HUES6 (cell line): ENCODE measurements around the gene ADAMTS7.
"Not testable (repeated sequence)": the region's sequence is repeated elsewhere in the genome, so short reads cannot be mapped to it uniquely, and the experiment has no call there.

Experiments used
- H3K27ac ChIP-seq: 2 replicates; pipeline ENCODE4 v1.7.0; 2013; ENCODE audit warnings: low read depth, mild to moderate bottlenecking, low read length, inconsistent platforms
- H3K27me3 ChIP-seq: 2 replicates; pipeline ENCODE4 v1.6.1; 2013; ENCODE audit warnings: low read length; ENCODE audit not compliant: control insufficient read depth, insufficient read depth
- H3K36me3 ChIP-seq: 2 replicates; pipeline ENCODE4 v1.6.1; 2013; ENCODE audit warnings: low read length; ENCODE audit not compliant: control insufficient read depth, insufficient read depth
- H3K4me1 ChIP-seq: 2 replicates; pipeline ENCODE4 v1.6.1; 2013; ENCODE audit warnings: low read length; ENCODE audit not compliant: control insufficient read depth, insufficient read depth
- H3K4me3 ChIP-seq: 2 replicates; pipeline ENCODE4 v1.5.1; 2013; ENCODE audit warnings: low read depth, low read length
- H3K9ac ChIP-seq: one replicate; pipeline ENCODE4 v1.6.1; 2013; ENCODE audit warnings: mild to moderate bottlenecking, low read length
- H3K9me3 ChIP-seq: 2 replicates; pipeline ENCODE4 v1.6.1; 2013; ENCODE audit warnings: low read depth, low read length; ENCODE audit not compliant: control insufficient read depth, insufficient read depth

ADAMTS7 gene

DNA sequence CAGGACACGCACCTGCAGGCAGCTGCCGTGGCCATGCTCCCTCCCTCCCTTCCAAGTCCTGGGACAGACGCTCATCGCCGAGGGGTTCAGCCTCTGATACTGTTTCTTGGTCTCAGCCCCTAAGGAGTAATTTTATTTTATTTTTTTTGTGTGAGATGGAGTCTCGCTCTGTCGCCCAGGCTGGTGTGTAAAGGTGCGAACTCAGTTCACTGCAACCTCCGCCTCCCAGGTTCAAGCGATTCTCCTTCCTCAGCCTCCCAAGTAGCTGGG, 53.7 kb downstream of the ADAMTS7 start:
- Histone ChIP-seq H3K27me3 (no peaks in the 10 kb centered on the region), H3K4me1 (no peaks in the 10 kb centered on the region; the same call in 1 of the 2 replicates), H3K36me3 (no peaks in the 10 kb centered on the region), H3K9ac (no peak overlapping the region), H3K27ac (no peak overlapping the region), H3K9me3 (no peaks in the 10 kb centered on the region), H3K4me3 (no peak overlapping the region)

DNA sequence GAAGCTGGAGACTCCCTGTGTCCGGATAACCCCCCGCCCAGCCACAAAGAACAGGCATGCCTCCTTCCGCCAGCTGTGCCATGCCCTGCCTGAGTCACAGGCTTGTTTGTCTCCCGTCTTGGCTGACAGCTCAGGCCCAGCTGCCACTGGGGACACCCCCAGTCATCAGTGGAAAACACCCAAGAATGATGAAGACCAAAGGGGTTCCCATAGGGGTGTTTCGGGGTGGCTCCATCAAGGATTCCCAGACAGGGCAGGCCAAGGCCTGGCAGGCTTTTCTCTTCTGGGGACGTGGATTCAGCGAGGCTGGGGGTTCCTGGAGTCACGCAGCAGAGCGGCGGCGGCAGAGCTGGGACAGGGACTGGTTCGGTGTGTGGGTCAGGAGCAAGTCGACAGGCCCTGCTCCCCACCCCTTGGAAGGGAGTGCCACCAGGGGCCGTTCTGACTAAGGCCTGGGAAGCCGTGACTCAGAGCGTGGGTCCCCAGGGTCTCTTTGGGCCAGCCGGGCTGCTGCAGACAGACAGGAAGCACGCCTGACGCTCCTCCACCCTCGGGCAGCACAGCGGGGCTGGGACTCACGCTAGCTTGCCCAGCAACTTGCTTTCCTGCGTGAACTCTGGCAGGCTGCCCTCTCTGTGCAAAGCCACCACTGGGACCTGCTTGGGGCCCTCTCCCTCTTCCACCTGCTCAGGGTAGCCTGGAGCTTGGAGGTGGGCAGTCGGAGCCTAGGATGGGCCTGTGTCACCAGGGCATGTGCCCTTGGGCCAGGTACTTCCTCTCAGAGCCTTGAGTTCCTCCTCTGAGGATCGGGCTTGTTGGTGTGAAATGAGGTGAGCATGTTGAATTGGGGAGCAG, 54.3 kb downstream of the ADAMTS7 start:
- H3K4me3 ChIP-seq, H3K9ac ChIP-seq, H3K36me3 ChIP-seq, H3K4me1 ChIP-seq, H3K27ac ChIP-seq, H3K9me3 ChIP-seq, H3K27me3 ChIP-seq: not testable (repeated sequence)

- H3K4me1 ChIP-seq, H3K9me3 ChIP-seq, H3K27ac ChIP-seq, H3K9ac ChIP-seq, H3K4me3 ChIP-seq, H3K27me3 ChIP-seq, H3K36me3 ChIP-seq: not testable (repeated sequence)
These were observed 55.2 kb downstream of the ADAMTS7 start for GRCh38 chr15:78755900-78756591.

DNA sequence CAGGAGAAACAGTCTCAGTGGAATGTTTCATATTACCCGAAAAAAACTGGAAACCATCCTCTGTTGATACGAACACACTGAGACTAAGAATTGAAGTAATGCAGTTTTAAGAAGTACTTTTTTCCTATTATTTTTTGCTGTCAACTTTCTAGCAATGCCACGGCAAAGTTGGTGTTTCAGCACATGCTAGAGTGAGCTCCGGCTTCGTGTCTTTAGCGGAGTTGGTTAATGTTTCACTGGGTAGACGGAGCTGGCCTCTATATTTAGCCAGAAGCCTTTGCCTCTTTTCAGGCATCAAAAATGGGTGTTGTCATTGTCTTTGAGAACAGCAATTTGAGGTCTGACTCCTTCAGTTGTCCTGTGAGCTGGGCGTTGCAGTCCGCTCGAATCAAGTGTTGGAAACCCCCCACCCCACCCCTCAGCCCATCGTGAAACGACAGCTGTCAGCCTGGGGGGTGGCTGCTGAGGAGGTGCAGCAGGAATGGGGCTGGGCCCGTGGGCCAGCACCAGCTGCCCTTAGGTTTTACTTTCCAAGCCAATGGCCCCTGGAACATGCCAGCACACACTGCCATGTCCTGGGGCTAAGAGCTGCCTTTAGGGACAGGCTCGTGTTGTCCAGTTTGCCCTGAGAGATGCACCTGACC, 56.5 kb downstream of the ADAMTS7 start:
- H3K27ac ChIP-seq, H3K36me3 ChIP-seq, H3K9me3 ChIP-seq, H3K9ac ChIP-seq, H3K4me3 ChIP-seq, H3K4me1 ChIP-seq: not testable (repeated sequence)
- peaks cover 11% of the 10 kb centered on the region for H3K27me3 ChIP-seq

DNA sequence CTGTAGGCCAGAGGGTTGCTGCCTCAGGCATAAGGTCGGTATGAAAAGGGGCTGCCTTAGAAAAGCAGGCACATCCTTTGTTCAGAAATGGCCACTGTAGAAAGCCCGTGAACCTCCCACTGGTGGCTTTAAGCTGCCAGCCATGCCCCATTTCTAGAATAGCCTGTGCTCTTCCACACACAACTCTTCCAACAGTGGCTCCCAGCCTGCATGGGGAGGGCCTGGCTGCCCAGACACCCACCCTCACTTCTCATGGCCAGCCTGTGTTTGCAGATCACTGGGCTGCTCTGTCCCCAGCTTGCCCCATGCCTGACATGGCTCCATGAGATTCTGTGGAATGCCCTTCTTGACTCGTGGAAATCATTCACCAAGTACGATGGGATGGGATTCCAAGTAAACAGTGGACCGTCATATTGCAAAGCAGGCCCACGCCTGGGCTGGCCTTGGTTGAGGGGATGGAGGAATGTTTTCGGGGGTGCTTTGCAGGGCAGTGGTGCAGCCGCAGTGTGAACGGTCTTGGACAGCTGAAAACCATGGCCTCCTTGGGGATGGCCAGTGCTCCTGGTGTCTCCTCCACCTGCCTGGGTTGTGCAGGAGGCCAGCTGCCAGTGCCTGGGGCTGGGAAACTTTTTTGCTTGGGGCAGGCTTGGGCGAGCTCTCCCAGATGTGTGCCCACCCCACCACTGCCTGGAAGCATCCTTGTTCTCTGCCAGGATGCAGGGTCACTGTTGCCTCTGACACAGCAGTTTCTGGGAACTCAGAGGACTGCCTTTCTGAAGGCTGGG, 57.3 kb downstream of the ADAMTS7 start:
- H3K36me3 ChIP-seq, H3K4me3 ChIP-seq, H3K27ac ChIP-seq, H3K9me3 ChIP-seq, H3K4me1 ChIP-seq, H3K9ac ChIP-seq: not testable (repeated sequence)
- peaks cover 12% of the 10 kb centered on the region for H3K27me3 ChIP-seq

GRCh38 chr15:78753359-78753659, 58.0 kb downstream of the ADAMTS7 start:
- not testable (repeated sequence) for H3K9ac ChIP-seq
- peaks cover 12% of the 10 kb centered on the region for H3K27me3 ChIP-seq

DNA sequence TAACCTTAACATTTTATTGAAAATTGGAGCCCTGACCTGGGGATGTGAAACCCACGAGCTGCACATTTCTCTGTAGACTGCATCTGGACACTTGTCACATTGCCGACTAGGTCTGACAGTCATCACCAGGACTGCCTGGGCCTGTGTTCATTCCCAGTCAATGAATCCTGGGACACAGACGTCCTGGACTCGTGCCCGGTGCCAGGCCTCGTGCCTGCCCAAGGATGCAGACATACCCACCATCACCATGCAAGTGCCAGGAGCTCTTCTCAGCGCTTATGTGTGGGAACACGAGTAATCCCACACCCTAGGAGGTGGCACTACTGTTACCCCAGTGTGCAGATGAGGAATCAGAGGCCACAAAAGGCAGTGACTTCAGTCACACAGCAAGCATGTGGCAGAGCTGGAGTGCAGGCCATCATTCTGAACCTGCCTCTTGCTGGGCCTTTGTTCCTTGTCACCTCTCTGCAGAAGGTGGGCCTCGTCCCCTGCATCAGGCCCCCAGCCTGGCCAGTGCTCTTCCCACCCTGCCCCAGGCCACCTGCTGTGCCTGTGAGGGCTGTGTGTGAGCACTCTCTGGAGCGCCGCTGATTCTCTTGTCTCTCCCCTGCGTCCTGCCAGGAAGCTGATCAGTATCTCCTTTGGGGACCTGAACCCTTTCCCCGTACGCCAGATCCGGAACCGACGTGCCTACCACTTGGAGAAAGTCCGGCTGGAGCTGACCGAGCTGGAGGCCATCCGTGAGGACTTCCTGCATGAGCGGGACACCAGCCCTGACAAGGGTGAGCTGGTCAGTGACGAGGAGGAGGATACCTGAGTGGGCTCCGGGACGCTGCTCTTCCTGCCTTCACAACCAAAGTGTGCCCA, 58.5 kb downstream of the ADAMTS7 start:
- Histone ChIP-seq H3K36me3 (no peaks in the 10 kb centered on the region), H3K4me3 (no peak overlapping the region), H3K4me1 (peaks cover 3% of the 10 kb centered on the region; the same call in 1 of the 2 replicates), H3K27ac (no peak overlapping the region), H3K9ac (no peak overlapping the region), H3K9me3 (no peaks in the 10 kb centered on the region), H3K27me3 (peaks cover 12% of the 10 kb centered on the region)

More at GRCh38 chr15:78753359-78753659, 58.0 kb downstream of the ADAMTS7 start:
- not testable (repeated sequence) for H3K27ac ChIP-seq, H3K9me3 ChIP-seq, H3K4me1 ChIP-seq, H3K36me3 ChIP-seq, H3K4me3 ChIP-seq

DNA sequence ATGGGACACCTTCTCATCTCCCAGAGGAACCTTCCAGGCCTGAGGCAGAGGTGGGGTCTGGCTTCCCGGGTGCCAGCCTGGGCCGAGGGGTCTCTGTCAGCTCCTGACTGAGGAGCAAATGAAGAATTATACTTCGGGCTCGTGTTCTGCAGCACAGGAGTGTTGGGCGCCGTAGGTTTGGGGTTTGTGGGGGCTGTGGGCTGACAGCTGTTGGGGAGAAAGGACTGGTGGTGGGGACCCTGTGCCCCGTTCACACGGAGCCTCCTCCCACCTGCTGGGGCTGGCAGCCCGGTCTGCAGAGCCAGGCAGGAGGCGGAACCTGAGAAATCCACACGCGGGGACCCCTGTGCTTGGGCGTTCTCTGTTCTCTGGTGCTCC, 59.7 kb downstream of the ADAMTS7 start:
- Histone ChIP-seq H3K27me3 (peaks cover 12% of the 10 kb centered on the region), H3K9ac (no peak overlapping the region), H3K27ac (no peak overlapping the region), H3K4me1 (peaks cover 3% of the 10 kb centered on the region; the same call in 1 of the 2 replicates), H3K36me3 (no peaks in the 10 kb centered on the region), H3K9me3 (no peaks in the 10 kb centered on the region), H3K4me3 (no peak overlapping the region)

- H3K4me1 ChIP-seq, H3K9ac ChIP-seq, H3K36me3 ChIP-seq, H3K9me3 ChIP-seq, H3K27ac ChIP-seq: not testable (repeated sequence)
- peaks cover 12% of the 10 kb centered on the region for H3K27me3 ChIP-seq
- H3K4me3 ChIP-seq, result peak overlapping the region; percentile 42
These were observed 60.2 kb downstream of the ADAMTS7 start for GRCh38 chr15:78750974-78751601.

DNA sequence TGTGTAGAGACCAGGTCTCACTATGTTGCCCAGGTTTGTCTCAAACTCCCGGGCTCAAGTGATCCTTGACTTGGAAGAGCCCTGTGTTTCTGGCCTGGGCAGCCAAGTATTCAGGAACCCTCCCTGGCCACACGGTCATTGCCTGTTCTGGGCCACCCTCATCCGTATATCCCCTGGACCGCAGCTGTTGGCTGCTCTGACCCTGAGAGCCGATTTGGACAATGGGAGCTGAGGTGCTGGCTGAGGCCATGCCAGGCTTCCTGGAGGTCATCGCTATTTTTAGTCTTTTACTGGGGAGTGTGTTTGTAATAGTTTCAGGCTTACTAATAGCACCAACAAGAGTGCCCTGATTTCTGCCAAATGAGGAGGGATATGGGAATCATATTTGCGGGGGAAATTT, 60.7 kb downstream of the ADAMTS7 start:
- H3K27me3 ChIP-seq, result peaks cover 12% of the 10 kb centered on the region
- H3K36me3 ChIP-seq, result no peaks in the 10 kb centered on the region
- H3K4me3 ChIP-seq, result peak overlapping the region; percentile 42
- H3K4me1 ChIP-seq, result peaks cover 3% of the 10 kb centered on the region; the same call in 1 of the 2 replicates
- no peak overlapping the region for H3K9ac ChIP-seq
- no peak overlapping the region for H3K27ac ChIP-seq
- H3K9me3 ChIP-seq, result no peaks in the 10 kb centered on the region
